Trophoblast cell (in vitro differentiated cells and primary cell): Measurements from ENCODE around the gene SCAPER.

Experiments
- DNase-seq, 2 donors: peaks; one replicate each; pipeline ENCODE4 v3.0.0-alpha.2; 2016
- H2AFZ ChIP-seq: 2 replicates; pipeline ENCODE4 v1.6.1; 2013; ENCODE audit warnings: low read length, moderate library complexity, mild to moderate bottlenecking; ENCODE audit not compliant: insufficient read depth, poor library complexity
- H2AK5ac ChIP-seq: 2 replicates; pipeline ENCODE4 v1.6.1; 2013; ENCODE audit warnings: mild to moderate bottlenecking, low read length
- H2BK120ac ChIP-seq: 2 replicates; pipeline ENCODE4 v1.6.1; 2013; ENCODE audit warnings: low read length, mild to moderate bottlenecking, moderate library complexity; ENCODE audit not compliant: insufficient read depth, poor library complexity
- H2BK12ac ChIP-seq: 2 replicates; pipeline ENCODE4 v1.6.1; 2013; ENCODE audit warnings: mild to moderate bottlenecking, low read length, moderate library complexity
- H2BK5ac ChIP-seq: 2 replicates; pipeline ENCODE4 v1.6.1; 2013; ENCODE audit warnings: low read length, low read depth, moderate library complexity, mild to moderate bottlenecking; ENCODE audit not compliant: poor library complexity
- H3K14ac ChIP-seq: 2 replicates; pipeline ENCODE4 v1.6.1; 2013; ENCODE audit warnings: mild to moderate bottlenecking, low read length
- H3K18ac ChIP-seq: 2 replicates; pipeline ENCODE4 v1.6.1; 2013; ENCODE audit warnings: mild to moderate bottlenecking, low read length
- H3K23ac ChIP-seq: 2 replicates; pipeline ENCODE4 v1.6.1; 2013; ENCODE audit warnings: low read length
- H3K27ac ChIP-seq: 2 replicates; pipeline ENCODE4 v1.5.1; 2013; ENCODE audit warnings: low read depth, mild to moderate bottlenecking, inconsistent platforms, low read length, moderate library complexity
- H3K27me3 ChIP-seq: 2 replicates; pipeline ENCODE4 v1.6.1; 2013; ENCODE audit warnings: inconsistent platforms, mild to moderate bottlenecking, low read length, moderate library complexity; ENCODE audit not compliant: insufficient read depth
- H3K36me3 ChIP-seq, 2 experiments: 1 replicate in 1 of 2; 2 replicates in 1 of 2; pipeline ENCODE4 v1.6.1; 2013; ENCODE audit warnings: low read length in 2 of 2, mild to moderate bottlenecking in 2 of 2, moderate library complexity in 1 of 2; ENCODE audit not compliant: insufficient read depth in 2 of 2, control insufficient read depth in 1 of 2
- H3K4ac ChIP-seq: 2 replicates; pipeline ENCODE4 v1.6.1; 2013; ENCODE audit warnings: low read depth, mild to moderate bottlenecking, low read length, moderate library complexity
- H3K4me1 ChIP-seq, 2 experiments: 1 replicate in 1 of 2; 2 replicates in 1 of 2; pipeline ENCODE4 v1.6.1; 2013; ENCODE audit warnings: low read length in 2 of 2, mild to moderate bottlenecking in 2 of 2, moderate library complexity in 1 of 2; ENCODE audit not compliant: insufficient read depth in 2 of 2, control insufficient read depth in 1 of 2
- H3K4me2 ChIP-seq: 2 replicates; pipeline ENCODE4 v1.6.1; 2013; ENCODE audit warnings: inconsistent platforms, mild to moderate bottlenecking, low read length, moderate library complexity
- H3K4me3 ChIP-seq: 2 replicates; pipeline ENCODE4 v1.5.1; 2013; ENCODE audit warnings: mild to moderate bottlenecking, low read depth, low read length, inconsistent platforms
- H3K79me1 ChIP-seq: one replicate; pipeline ENCODE4 v1.6.1; 2013; ENCODE audit warnings: low read length
- H3K79me2 ChIP-seq: 2 replicates; pipeline ENCODE4 v1.6.1; 2013; ENCODE audit warnings: low read length, mild to moderate bottlenecking; ENCODE audit not compliant: control insufficient read depth, insufficient read depth, poor library complexity
- H3K9ac ChIP-seq: 2 replicates; pipeline ENCODE4 v1.6.1; 2013; ENCODE audit warnings: mild to moderate bottlenecking, low read length
- H3K9me3 ChIP-seq: 2 replicates; pipeline ENCODE4 v1.6.1; 2013; ENCODE audit warnings: low read depth, mild to moderate bottlenecking, control low read depth, inconsistent platforms, low read length; ENCODE audit not compliant: insufficient read depth
- H4K12ac ChIP-seq: 2 replicates; pipeline ENCODE4 v1.6.1; 2013; ENCODE audit warnings: low read depth, mild to moderate bottlenecking, low read length, moderate library complexity
- H4K8ac ChIP-seq: 2 replicates; pipeline ENCODE4 v1.6.1; 2013; ENCODE audit warnings: low read depth, mild to moderate bottlenecking, low read length, moderate library complexity
- H4K91ac ChIP-seq: one replicate; pipeline ENCODE4 v1.6.1; 2013; ENCODE audit warnings: low read depth, mild to moderate bottlenecking, low read length, moderate library complexity
- WGBS: extraction: QIAGEN DNeasy Blood & Tissue Kit; methylation state at CpG from one replicate; pipeline ENCODE4 v1.1.7; 2013; ENCODE audit warnings: missing lambda C conversion rate; ENCODE audit not compliant: insufficient read length, insufficient coverage; ENCODE audit errors: extremely low coverage; 5-methylcytosine and 5-hydroxymethylcytosine counted together

The SCAPER gene

DNA sequence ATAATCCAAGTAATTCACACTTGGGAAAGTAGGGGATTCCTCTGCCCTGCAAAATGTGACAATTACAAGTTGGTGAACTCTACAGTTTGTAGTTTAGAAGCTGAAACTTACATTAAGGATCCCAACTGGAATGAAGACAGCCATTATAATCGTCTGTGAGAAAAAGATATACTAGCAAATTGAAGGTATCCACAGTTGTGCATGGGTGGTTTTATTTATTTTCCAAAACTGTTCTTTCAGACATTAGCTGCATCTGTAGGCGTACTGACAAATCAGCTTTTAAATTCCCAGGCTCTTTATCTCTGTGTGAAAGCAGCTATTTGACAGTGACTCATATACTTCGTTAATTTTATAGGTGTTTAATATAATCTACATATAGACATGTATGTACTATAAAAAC lies 581.1 kb downstream of the SCAPER start:
- no peak overlapping the region for H4K8ac ChIP-seq
- no peaks in the 10 kb centered on the region for H3K36me3 ChIP-seq
- no peak overlapping the region for H3K23ac ChIP-seq
- no peak overlapping the region for H3K9ac ChIP-seq
- no peak overlapping the region for H3K18ac ChIP-seq
- no peak overlapping the region for H2BK120ac ChIP-seq
- no peaks in the 10 kb centered on the region for H3K79me2 ChIP-seq
- H3K27me3 ChIP-seq, result no peaks in the 10 kb centered on the region
- no peak overlapping the region for H3K4me3 ChIP-seq
- no peak overlapping the region for H3K27ac ChIP-seq
- H3K4me1 ChIP-seq, result no peaks in the 10 kb centered on the region
- no peak for DNase-seq
- no peak overlapping the region for H2AFZ ChIP-seq
- H4K91ac ChIP-seq, result no peak overlapping the region
- no CpG with 5 or more reads among the region's 3 CpGs for WGBS
- H3K4me2 ChIP-seq, result no peak overlapping the region
- H3K14ac ChIP-seq, result no peak overlapping the region
- H3K9me3 ChIP-seq, result no peaks in the 10 kb centered on the region
- H2AK5ac ChIP-seq, result no peak overlapping the region
- H2BK5ac ChIP-seq, result no peak overlapping the region
- no peak overlapping the region for H4K12ac ChIP-seq
- H2BK12ac ChIP-seq, result no peak overlapping the region
- H3K79me1 ChIP-seq, result no peaks in the 10 kb centered on the region
- no peak overlapping the region for H3K4ac ChIP-seq

DNA sequence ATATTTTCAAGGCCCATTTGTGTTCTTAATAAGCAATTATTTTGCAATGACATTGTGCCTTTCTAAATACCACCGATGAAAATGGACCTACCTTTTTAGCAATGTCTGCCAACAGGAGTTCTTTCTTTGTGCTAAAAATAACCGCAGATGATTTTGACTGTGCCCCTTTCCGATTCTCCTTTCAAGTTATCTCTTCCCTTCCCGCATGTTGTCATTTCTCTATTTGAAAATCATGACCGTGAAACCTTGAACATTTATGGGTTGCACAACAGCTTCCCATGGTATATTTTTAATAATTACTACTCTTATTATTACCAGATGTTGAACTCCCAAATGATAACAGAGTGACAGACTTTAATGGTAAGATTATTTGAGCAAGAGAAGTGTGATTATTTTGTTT lies 583.5 kb downstream of the SCAPER start:
- Histone ChIP-seq H3K4me3 (no peak overlapping the region), H4K91ac (no peak overlapping the region), H3K27ac (no peak overlapping the region), H2BK120ac (no peak overlapping the region), H3K79me2 (no peaks in the 10 kb centered on the region), H3K79me1 (no peaks in the 10 kb centered on the region), H3K4me2 (no peak overlapping the region), H3K36me3 (no peaks in the 10 kb centered on the region), H3K9ac (no peak overlapping the region), H2AFZ (no peak overlapping the region), H2AK5ac (no peak overlapping the region), H2BK5ac (no peak overlapping the region), H3K23ac (no peak overlapping the region), H3K4me1 (no peaks in the 10 kb centered on the region), H2BK12ac (no peak overlapping the region), H3K14ac (no peak overlapping the region), H3K18ac (no peak overlapping the region), H3K4ac (no peak overlapping the region), H3K9me3 (no peaks in the 10 kb centered on the region), H4K12ac (no peak overlapping the region), H4K8ac (no peak overlapping the region), H3K27me3 (no peaks in the 10 kb centered on the region)
- DNase-seq, result no peak
- WGBS, result no CpG with 5 or more reads among the region's 5 CpGs

DNA sequence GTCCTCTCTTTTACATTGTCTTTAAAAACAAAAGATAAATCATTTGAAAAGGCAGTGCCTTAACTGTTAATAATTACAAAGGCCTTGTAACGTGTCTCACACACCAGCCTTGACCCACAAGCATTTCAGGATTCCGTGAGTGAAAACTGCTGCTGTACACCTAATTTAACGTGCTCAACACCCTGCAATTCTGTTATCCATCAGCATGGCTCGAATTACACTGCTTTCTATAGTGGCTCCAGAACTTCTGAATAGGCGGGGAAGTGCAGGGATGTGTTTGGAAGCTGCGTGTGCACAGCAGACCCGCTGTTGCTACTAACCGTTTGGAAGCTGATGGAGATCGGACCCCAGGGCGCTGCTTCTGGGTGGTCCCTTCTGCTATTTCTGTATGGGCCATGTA lies 584.0 kb downstream of the SCAPER start:
- no peaks in the 10 kb centered on the region for H3K36me3 ChIP-seq
- H3K4me3 ChIP-seq, result no peak overlapping the region
- H3K27me3 ChIP-seq, result no peaks in the 10 kb centered on the region
- H3K4me2 ChIP-seq, result no peak overlapping the region
- H3K4me1 ChIP-seq, result no peaks in the 10 kb centered on the region
- no peaks in the 10 kb centered on the region for H3K79me2 ChIP-seq
- no peak overlapping the region for H2BK12ac ChIP-seq
- no CpG with 5 or more reads among the region's 10 CpGs for WGBS
- H4K12ac ChIP-seq, result no peak overlapping the region
- no peak overlapping the region for H4K91ac ChIP-seq
- H3K23ac ChIP-seq, result no peak overlapping the region
- no peak overlapping the region for H3K4ac ChIP-seq
- no peak overlapping the region for H4K8ac ChIP-seq
- no peak overlapping the region for H2BK120ac ChIP-seq
- no peak for DNase-seq
- no peak overlapping the region for H3K18ac ChIP-seq
- H3K27ac ChIP-seq, result no peak overlapping the region
- no peak overlapping the region for H3K9ac ChIP-seq
- no peak overlapping the region for H2AK5ac ChIP-seq
- no peak overlapping the region for H2BK5ac ChIP-seq
- H3K9me3 ChIP-seq, result no peaks in the 10 kb centered on the region
- H3K14ac ChIP-seq, result no peak overlapping the region
- no peak overlapping the region for H2AFZ ChIP-seq
- H3K79me1 ChIP-seq, result no peaks in the 10 kb centered on the region

DNA sequence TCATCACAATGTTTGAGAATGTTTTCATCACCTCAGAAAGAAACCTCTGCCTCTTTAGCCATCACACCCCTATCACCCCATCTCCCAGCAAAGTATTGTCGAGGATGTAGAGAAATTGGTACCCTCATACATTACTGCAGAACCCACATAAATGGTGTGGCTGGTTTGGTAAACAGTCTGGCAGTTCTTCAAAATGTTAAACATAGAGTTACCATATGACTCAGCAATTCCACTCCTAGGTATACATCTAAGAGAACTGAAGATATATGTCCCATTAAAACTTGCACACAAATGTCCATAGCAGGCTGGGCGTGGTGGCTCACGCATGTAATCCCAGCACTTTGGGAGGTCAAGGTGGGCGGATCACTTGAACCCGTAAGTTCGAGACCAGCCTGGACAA lies 585.1 kb downstream of the SCAPER start:
- H3K18ac ChIP-seq, result no peak overlapping the region
- H3K14ac ChIP-seq, result no peak overlapping the region
- no peak overlapping the region for H4K91ac ChIP-seq
- H3K36me3 ChIP-seq, result no peaks in the 10 kb centered on the region
- no peak overlapping the region for H2BK120ac ChIP-seq
- H3K79me2 ChIP-seq, result no peaks in the 10 kb centered on the region
- H2AK5ac ChIP-seq, result no peak overlapping the region
- no peak overlapping the region for H3K27ac ChIP-seq
- H3K4me1 ChIP-seq, result no peaks in the 10 kb centered on the region
- no peaks in the 10 kb centered on the region for H3K27me3 ChIP-seq
- H3K79me1 ChIP-seq, result no peaks in the 10 kb centered on the region
- no peak overlapping the region for H3K23ac ChIP-seq
- no peak overlapping the region for H2AFZ ChIP-seq
- no peak overlapping the region for H3K4me3 ChIP-seq
- H3K4me2 ChIP-seq, result no peak overlapping the region
- H2BK5ac ChIP-seq, result no peak overlapping the region
- no peak overlapping the region for H3K9ac ChIP-seq
- H4K12ac ChIP-seq, result no peak overlapping the region
- H4K8ac ChIP-seq, result no peak overlapping the region
- H3K4ac ChIP-seq, result no peak overlapping the region
- no CpG with 5 or more reads among the region's 6 CpGs for WGBS
- no peaks in the 10 kb centered on the region for H3K9me3 ChIP-seq
- no peak for DNase-seq
- no peak overlapping the region for H2BK12ac ChIP-seq
